NCI-H128 (cell line): ENCODE results near the gene MAGIX.
"Not testable (repeated sequence)": the region's sequence is repeated elsewhere in the genome, so short reads cannot be mapped to it uniquely, and the experiment has no call there.

Source experiments
- DNase-seq: peaks from one replicate; lab custom pipeline; 2025; ENCODE audit not compliant: unreplicated experiment; lab: John Stamatoyannopoulos, UW

The MAGIX gene

DNA sequence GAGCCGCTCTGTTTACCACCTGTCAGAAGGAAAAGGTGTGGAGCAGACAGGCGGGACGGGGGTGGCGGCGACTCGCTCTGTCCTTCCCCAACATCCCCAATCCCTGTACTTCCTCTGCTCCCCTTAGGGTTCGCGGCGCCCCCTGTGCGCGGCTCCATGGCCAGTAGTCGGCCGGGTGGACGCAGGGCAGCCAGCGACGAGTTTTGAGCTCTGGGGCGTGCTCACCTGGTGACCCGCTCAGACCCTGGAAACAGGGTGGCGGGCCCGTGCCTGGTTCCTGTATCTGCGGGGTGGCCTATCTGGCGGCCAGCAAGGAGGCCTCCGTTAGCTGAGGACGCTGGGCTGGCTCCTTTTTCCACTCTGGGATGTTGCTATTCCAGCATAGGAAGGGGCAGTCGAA, 5.4 kb upstream of the MAGIX start:
- DNase-seq = no peak

DNA sequence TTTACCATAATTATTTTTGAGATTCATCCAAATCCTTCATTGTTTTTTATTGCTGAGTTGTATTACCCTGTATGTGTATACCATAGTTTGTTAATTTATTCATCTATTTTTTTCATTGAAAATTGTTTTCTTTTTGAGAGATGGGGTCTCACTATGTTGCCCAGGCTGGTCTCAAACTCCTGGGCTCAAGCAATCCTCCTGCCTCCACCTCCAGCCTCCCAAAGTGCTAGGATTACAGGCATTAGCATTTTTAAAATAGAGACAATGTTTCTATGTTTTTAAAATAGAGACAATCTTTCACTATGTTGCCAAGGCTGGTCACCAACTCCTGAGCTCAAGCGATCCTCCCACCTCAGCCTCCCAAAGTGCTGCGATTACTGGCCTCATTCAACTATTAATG, 1.6 kb upstream of the MAGIX start:
- no peak for DNase-seq

DNA sequence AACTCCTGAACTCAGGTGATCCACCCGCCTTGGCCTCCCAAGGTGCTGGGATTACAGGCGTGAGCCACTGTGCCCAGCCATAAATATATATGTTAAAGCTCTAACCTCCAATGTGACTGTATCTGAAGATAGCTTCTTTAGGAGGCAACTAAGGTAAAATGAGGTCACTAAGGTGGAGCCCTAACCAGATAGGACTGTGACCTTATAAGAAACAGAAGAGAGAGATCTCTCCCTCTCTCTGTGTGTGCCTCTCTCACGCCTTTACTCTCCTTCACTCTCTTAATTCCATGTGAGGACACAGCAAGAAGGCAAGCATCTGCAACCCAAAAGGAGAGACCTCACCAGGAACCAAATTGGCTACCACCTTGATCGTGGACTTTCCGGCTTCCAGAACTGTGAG, 926 bp upstream of the MAGIX start:
- no peak for DNase-seq

DNA sequence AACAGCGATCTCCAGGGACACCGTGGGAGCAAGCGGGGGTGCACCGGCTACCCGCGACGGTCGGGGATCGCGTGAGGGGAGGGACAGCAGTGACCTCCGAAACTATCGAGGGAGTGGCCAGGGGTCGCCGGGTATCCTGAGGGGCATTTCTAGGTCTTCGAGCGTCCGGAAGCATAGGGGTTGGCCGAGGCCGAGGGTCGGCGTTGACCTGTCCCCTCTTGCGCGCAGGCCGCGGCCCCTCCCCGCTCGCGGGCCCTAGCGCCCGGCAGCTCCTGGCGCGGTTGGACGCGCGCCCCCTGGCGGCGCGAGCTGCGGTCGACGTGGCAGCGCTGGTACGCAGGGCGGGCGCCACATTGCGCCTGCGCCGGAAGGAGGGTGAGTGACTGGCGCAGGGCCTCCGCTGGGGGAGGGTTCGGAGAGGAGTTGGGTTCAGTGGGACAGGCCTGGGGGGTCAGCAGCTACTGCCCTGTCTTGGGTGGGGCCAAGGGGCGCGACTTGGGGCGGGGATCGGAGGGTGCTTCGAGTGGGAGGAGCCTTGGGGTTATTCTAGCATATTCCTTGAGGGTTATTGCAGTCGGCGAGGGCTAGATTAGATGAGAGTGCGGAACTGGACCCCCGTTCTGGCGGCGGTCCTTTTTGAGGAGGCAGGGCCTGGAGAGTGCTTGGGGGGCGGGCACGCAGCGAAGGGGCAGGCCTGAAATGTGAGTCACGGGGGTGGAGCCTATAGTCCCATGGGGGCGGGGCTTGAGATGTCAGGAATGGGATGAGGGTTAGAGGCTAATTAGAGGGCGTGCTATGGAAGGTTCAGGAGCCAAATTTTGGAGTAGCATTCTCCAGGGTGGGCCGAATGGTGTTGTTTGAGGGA, 1.2 kb downstream of the MAGIX start:
- DNase-seq = peak; percentile 63

DNA sequence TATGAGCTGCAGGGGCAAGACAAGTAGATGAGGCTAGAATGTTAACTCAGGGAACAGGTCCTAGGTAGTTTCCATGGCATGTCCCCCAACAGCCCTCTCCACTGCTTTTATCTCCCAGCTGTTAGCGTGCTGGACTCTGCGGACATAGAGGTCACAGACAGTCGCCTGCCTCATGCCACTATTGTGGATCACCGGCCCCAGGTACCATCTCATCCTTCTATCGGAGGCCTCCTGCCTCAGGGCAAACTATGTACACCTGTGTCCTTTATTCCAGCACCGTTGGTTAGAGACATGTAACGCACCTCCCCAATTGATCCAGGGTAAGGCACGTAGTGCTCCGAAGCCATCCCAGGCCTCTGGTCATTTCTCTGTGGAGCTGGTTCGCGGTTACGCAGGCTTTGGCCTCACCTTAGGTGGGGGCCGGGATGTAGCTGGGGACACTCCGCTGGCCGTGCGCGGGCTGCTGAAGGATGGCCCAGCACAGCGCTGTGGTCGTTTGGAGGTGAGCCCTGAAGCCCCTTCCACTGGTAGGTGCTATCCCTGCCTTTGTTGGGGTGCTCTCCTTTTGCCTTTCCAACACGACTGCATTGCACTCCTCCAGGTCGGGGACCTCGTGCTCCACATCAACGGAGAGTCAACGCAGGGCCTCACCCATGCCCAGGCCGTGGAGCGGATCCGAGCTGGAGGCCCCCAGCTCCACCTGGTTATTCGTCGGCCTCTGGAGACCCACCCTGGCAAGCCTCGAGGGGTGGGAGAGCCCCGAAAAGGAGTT, 2.2 kb downstream of the MAGIX start:
- no peak for DNase-seq

DNA sequence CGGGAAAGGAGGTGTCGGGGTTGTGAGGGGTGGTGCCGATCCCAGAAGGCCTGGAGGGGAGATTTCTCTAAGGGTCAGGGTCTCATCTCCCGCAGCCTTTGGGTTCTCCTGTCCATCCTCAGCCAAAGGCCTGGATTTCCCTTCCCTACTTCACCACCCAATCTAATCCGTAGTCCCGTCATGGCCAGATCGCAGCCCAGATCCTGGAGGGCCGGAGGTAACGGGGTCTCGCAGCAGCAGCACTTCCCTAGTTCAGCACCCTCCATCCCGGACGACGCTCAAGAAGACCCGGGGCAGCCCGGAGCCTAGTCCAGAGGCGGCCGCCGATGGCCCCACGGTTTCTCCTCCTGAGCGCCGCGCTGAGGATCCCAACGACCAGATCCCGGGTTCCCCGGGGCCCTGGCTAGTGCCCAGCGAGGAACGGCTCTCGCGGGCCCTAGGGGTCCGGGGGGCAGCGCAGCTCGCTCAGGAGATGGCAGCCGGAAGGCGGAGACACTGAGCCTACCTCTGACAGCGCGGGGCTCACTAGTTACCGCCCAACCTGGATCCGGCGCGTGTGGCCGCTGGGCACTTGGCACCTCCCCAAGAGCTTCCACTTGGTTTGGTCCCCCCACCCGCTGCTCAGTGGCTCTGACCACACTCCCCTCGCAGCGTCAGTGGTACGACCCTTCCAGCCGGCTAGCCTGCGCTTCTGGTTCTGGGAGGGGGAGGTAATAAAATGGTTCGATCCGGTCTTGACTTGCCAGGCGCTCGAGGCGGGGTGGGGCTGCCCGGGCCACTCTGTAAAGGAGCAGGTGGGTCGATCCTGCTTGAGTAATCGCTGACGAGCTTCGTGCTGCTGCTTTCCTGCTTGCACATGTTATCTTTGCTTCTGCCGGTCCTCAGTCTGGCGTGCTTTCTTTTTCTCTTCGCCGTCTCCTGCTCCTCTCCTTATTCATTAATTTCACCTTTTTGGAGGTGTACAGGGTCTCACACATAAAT, 3.6 kb downstream of the MAGIX start:
- peak; percentile 82 for DNase-seq

DNA sequence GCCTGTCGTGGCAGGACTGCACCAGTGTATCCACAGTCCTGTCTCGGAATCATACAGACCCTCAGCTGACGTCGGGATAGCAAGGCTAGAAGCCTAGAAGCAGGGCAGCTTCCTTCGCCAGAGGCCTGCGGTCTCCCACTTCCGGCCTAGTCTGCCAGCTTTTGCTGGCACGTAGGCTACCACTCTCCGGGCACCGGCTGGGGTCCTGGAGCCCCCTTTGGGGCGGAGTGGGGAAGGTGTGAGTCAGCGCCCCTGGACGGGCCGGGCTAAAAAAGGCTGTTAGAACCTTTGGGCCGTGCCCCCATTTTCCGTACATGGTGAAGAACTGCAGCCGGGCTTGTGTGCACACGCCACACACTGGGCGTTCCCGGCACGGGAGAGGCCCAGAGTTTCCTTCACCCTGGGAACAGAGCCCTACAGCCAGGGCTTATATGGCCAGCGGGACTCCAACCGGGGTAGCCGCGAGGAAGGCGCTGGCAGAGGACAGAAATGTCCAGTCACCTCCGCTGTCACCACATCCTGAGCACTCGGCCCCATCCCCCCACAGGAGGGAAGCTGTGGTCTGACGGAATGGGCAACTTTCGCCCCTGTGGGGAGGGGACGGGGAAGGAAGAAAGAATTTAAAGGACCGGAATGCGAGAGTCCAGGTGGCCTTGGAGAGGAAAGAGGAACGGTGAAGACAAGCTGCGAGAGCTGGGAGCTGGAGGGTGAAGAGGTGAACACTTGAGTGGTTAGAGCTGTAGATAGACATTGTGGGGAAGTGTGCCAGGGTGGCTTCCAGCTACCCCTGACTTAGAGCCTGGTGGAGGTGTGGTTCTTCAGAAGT, 4.6 kb downstream of the MAGIX start:
- no peak for DNase-seq

DNA sequence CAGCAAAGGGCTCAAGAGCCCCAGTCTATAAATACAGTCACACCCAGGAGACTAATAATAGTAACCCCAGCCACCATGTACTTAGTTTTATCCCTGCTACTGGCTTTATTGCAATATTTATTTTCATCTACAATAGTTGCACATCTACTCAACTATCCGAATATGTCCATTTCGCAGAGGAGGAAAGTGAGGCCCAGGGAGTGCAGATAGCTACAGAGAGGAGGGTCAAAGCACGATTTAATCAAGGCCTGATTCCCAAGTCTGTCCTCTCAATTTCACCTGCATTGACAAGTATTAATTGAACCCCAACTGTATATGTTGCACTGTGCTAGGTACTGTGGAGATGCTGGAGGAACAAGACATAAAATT, 5.2 kb downstream of the MAGIX start:
- no peak for DNase-seq

DNA sequence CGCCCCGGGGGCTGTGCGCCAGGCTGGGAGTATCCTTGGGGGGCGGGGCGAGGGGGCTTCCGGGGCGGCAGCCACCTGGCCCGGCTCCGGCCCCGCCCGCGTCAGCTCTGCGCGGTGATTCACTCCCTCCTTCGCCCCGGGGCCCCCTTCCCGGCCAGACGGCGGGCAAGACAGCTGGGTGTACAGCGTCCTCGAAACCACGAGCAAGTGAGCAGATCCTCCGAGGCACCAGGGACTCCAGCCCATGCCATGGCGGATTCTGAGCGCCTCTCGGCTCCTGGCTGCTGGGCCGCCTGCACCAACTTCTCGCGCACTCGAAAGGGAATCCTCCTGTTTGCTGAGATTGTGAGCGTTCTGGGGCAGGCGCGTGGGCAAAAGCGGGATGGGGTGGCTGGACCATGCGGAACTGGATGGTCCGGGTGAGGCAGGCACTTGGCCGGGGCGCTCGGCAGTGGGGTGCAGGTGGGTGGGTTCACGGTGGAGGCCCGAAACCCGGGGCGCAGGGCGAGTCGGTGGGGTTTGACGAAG, 9.3 kb downstream of the MAGIX start, which contains the start of gene PLP2:
Gene PLP2, plus strand, starts transcription at position 147 of the 528 bp plus-strand sequence. Its CDS starts 103 bp downstream, at position 250.
- DNase-seq = no peak

DNA sequence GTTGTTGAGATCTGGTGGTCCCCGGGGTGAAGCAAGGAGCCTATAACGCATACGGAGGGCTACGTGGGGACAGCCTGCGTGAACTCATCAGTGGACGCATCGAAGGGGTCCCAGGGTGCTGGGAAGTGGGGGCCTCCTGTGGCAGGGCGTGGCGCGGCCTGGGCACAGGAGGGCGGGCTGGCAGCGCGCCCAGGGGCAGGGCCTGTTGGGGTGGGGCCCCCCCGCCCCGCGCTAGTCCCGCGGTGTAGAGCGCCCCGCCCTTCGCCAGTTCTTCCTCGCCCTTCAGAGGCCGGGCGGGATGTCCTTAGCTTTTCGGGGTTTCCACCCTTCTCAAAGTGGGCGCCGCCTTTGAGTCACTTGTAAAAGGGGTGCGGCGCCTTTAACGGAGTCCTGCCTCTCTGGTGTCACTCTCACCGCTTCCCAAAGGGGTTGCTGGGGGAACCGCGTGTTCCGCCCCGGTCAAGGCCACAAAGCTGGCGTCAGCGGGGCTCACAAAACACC, 9.8 kb downstream of the MAGIX start:
- peak; percentile 73 for DNase-seq

DNA sequence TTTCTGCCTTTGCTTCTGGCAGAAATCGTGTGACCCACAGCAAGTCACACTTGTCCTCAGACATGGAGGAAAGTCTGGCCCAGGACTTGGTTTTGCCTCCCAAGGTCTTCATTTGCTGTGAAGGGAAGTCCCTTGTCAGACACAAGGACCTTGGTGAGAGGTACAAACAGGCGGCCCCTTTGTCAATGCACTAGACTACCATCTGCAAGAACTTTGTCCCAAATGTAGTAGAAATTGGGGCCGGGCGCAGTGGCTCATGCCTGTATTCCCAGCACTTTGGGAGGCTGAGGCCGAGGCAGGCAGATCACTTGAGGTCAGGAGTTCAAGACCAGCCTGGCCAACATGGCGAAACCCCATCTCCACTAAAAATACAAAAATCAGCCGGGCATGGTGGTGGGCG, 11.0 kb downstream of the MAGIX start:
- DNase-seq = not testable (repeated sequence)

DNA sequence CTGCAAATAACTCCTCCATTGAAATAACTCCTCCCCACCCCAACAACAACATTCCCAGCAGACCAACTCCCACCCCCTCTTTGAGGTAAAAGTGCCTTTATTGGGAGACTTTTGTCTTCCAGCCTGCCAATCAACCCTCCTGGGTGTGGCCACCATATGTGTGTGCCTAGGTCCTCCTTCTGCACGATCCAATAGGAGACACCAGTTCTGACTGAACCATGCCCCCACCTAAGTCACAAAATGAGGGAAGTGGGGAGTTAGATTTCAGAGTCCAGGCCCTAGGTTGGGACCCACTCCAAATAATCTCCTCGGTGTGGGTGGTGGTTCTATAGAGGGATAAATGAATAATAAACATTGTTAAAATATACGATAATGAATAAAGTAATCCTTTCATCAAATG, 12.2 kb downstream of the MAGIX start:
- no peak for DNase-seq

DNA sequence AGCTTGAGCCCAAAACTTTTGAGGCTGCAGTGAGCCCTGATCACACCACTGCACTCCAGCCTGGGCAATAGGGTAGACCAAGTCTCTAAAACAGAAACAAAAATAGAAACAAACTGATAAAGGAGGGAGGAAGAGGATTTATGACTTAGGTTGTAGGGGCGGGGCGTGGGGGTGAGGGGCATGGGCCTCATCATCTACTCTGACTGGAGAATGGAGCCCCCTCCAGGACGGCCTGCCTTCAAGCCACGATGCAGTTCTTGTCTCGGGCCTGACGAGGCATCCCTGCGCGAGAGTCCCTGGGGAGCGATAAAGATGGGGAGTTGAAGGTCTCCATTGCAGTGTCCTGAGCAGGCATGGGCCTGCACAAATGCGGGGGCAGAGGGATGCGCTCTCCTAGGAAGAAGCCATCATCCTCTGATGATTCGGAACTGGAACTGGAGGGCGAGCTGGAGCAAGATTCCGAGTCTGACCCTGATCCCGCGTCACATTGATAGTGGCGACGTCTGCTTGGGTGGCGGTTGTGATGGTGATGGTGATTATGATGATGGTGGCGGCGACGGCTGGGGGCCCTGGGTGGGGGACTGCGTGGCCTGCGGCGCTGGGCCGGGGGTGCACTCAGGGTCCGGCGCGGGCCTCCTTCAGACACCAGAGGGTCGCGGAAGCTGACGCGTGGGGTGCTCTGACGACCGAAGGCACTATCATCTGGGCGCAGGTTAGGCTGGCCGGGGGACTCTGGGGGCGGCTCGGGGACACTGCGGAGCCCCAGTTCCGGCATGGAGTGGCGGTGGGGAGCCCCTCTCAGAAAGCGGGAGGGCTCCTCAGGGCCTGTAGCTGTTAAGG, 13.1 kb downstream of the MAGIX start:
- no peak for DNase-seq

DNA sequence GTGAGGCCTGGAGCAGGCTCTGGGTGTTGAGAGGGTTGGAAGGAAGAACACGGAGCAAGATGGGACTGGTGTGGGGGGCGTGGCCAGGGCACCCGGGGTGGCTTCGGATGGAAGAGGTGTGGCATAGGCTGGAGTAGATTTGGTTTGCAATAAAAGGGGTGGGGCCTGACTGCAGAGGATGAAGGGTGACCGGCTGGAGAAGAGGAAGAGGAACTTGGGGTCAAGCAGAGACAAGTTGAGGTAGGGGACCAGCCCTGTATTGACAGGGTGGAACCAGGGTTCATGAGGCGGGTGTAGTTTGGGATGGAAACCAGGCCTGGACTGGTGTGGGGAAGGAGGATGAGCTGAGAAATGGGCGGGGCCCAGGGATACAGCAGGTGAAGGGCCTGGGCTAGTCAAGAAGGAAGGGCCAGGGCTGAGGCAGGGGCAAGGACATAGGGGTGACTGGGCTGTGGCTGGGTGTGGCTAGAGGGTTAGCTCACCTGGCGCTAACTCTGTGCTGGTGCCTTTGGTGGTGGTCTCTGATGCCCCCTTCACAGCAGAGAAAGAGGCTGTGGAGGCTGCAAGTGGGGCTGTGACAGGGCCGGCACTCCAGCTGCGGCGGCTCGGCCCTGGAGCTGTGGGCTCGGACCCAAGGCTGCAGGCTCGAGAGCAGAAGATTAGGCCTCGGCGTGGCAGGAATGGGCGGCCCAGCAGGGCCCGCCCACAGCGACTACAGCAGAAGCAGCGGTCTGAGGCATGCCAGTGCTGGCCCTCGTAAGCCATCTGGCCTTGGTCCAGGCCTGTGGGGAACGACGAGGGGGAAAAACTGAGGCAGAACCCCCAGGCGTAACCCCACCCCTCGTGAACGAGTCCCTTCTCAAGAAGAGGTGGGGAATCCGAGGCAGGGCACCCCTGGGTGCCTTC, 14.1 kb downstream of the MAGIX start:
- DNase-seq = no peak

DNA sequence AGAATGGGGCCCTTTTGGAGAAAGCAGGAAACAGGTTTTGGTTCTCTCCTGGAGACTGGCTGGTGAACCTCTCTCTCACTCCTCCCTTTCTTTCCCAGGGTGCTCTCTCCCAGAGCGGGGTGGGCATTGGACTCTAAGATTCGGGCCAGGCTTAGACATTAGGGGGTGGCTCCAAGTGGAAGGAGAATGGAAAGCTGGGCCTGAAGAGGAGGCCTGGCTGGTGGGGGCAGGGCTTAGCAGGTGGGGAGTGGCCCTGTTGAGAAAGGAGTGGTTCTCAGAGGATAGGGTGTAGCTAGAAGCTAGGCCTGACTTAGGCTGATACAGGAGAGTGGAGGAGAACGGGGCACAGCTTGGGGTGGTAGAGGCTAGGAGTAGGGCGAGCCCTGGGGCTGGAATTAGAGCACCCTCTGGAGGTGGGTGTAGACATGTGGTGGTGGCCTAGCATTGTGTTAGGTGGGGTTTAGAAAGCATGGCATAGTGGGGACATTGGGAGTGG, 14.8 kb downstream of the MAGIX start:
- DNase-seq = no peak

DNA sequence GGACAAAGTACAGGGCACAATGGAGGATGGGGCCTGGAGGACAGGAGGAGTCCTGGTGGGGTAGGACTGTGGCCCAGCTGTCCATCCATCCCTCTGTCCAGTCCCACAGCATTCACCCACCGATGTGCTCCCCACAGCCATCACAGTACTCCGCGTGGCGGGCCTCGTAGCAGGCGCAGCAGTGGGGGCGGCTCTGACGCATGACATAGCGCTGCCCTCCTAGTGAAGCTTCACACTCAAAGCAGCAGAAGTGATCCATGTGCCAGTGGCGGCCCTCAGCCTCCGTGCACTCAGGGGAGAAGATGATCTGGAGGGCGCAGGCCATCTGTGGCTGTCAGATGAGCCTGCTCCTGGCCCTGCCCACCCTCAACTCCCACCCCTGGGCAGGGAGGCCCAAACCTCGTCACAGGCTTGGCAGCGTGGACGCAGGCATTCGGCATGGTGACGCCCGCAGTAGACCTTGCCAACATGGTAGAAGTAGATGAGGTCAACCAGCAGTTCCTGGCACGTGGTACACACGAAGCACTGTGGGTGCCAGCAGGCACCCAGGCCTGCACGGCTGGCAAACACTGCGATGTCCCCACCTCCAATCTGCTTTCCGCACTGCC, 15.4 kb downstream of the MAGIX start:
- DNase-seq = no peak

DNA sequence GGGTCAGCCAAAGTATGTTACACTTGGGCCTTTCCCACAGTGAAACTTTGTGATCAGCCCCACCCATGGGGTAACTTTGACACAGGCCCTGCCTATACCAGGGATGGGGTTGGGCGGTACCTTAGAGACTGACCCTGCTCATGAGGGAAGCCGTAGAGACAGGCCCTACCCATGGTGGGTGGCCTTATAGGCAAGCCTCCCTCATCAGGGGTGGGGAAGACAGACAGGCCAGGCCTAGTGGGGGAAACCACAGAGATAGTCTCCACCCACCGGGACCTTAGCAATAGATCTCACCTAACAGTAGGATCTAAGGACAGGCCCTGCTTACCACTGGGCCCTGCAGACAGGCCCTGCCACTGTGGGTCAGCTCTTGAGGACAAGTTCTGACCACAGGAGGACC, 16.0 kb downstream of the MAGIX start:
- DNase-seq = no peak
